WTC11 (cell line): ENCODE results near the gene ATPAF2. TPM values are rescaled to one million over a fixed set of nuclear protein-coding genes. Genes with fewer than 3 reads are reported as not detected.

Experiments used
- ARID4B ChIP-seq: sonication (generic); formaldehyde crosslinking; IDR thresholded peaks from 2 replicates; pipeline ENCODE4 v1.8.0; 2023; ENCODE audit warnings: missing genetic modification reagents, mild to moderate bottlenecking, borderline replicate concordance
- ATF3 ChIP-seq: sonication (generic); formaldehyde crosslinking; conservative IDR thresholded peaks from 2 replicates; pipeline ENCODE4 v1.8.1; 2022; ENCODE audit warnings: mild to moderate bottlenecking, missing genetic modification reagents
- CBFB ChIP-seq: sonication (generic); formaldehyde crosslinking; IDR thresholded peaks from 2 replicates; pipeline ENCODE4 v1.8.1; 2022; ENCODE audit warnings: mild to moderate bottlenecking, low read depth, missing genetic modification reagents
- ESRRA ChIP-seq: sonication (generic); formaldehyde crosslinking; IDR thresholded peaks from 2 replicates; pipeline ENCODE4 v1.8.1; 2022; ENCODE audit warnings: mild to moderate bottlenecking, missing genetic modification reagents, borderline replicate concordance
- FOXK1 ChIP-seq: sonication (generic); formaldehyde crosslinking; IDR thresholded peaks from 2 replicates; pipeline ENCODE4 v1.8.0; 2022; ENCODE audit warnings: mild to moderate bottlenecking, moderate library complexity, missing genetic modification reagents
- FOXP1 ChIP-seq: sonication (generic); formaldehyde crosslinking; IDR thresholded peaks from 2 replicates; pipeline ENCODE4 v1.8.0; 2022; ENCODE audit warnings: missing genetic modification reagents, mild to moderate bottlenecking, moderate library complexity, borderline replicate concordance
- FOXP4 ChIP-seq: sonication (generic); formaldehyde crosslinking; IDR thresholded peaks from 2 replicates; pipeline ENCODE4 v1.8.0; 2022; ENCODE audit warnings: mild to moderate bottlenecking, missing genetic modification reagents
- GABPB1 ChIP-seq: sonication (generic); formaldehyde crosslinking; IDR thresholded peaks from 2 replicates; pipeline ENCODE4 v1.8.1; 2023; ENCODE audit warnings: mild to moderate bottlenecking, missing genetic modification reagents
- GTF2I ChIP-seq: fragments of 250-450 bp; sonication (Bioruptor Pico); conservative IDR thresholded peaks from 2 replicates; pipeline ENCODE4 v1.4.0; 2021; ENCODE audit warnings: mild to moderate bottlenecking
- HMGXB4 ChIP-seq: sonication (generic); formaldehyde crosslinking; IDR thresholded peaks from 2 replicates; pipeline ENCODE4 v1.8.1; 2023; ENCODE audit warnings: mild to moderate bottlenecking, moderate library complexity, missing genetic modification reagents
- NFE2L1 ChIP-seq: sonication (generic); formaldehyde crosslinking; IDR thresholded peaks from 2 replicates; pipeline ENCODE4 v1.8.1; 2023; ENCODE audit warnings: missing genetic modification reagents
- NR1H2 ChIP-seq: sonication (generic); formaldehyde crosslinking; IDR thresholded peaks from 2 replicates; pipeline ENCODE4 v1.9.0; 2021; ENCODE audit warnings: mild to moderate bottlenecking, moderate library complexity, missing genetic modification reagents
- SMAD4 ChIP-seq: sonication (generic); formaldehyde crosslinking; IDR thresholded peaks from 2 replicates; pipeline ENCODE4 v1.8.0; 2022; ENCODE audit warnings: mild to moderate bottlenecking, missing genetic modification reagents
- TP53 ChIP-seq: sonication (generic); formaldehyde crosslinking; IDR thresholded peaks from 2 replicates; pipeline ENCODE4 v1.8.1; 2023; ENCODE audit warnings: mild to moderate bottlenecking, missing genetic modification reagents
- USF1 ChIP-seq: sonication (generic); formaldehyde crosslinking; IDR thresholded peaks from 2 replicates; pipeline ENCODE4 v1.8.0; 2022; ENCODE audit warnings: mild to moderate bottlenecking, missing genetic modification reagents
- ZBTB21 ChIP-seq: sonication (generic); formaldehyde crosslinking; IDR thresholded peaks from 2 replicates; pipeline ENCODE4 v1.8.1; 2023; ENCODE audit warnings: mild to moderate bottlenecking, missing genetic modification reagents, borderline replicate concordance
- ZBTB43 ChIP-seq: sonication (generic); formaldehyde crosslinking; IDR thresholded peaks from 2 replicates; pipeline ENCODE4 v1.8.1; 2023; ENCODE audit warnings: mild to moderate bottlenecking, missing genetic modification reagents
- ZNF219 ChIP-seq: sonication (generic); formaldehyde crosslinking; IDR thresholded peaks from 2 replicates; pipeline ENCODE4 v1.8.0; 2023; ENCODE audit warnings: missing genetic modification reagents, mild to moderate bottlenecking, borderline replicate concordance
- ZNF232 ChIP-seq: sonication (generic); formaldehyde crosslinking; IDR thresholded peaks from 2 replicates; pipeline ENCODE4 v1.8.0; 2022; ENCODE audit warnings: mild to moderate bottlenecking, missing genetic modification reagents
- ZNF281 ChIP-seq: sonication (generic); formaldehyde crosslinking; IDR thresholded peaks from 2 replicates; pipeline ENCODE4 v1.8.0; 2023; ENCODE audit warnings: mild to moderate bottlenecking, missing genetic modification reagents
- ZNF416 ChIP-seq: fragments of 250-450 bp; sonication (Bioruptor Pico); IDR thresholded peaks from 2 replicates; pipeline ENCODE4 v1.9.0; 2021; ENCODE audit warnings: mild to moderate bottlenecking, inconsistent platforms
- total RNA-seq: library from RNA; stranded (reverse); gene quantifications from 3 replicates; pipeline ENCODE4 v1.2.3, GENCODE V29; 2021

ATPAF2 gene
- total RNA-seq, 1 experiment from 2014 or later = 33.5 TPM

GRCh38 chr17:18087610-18088491, 48.9 kb upstream of the ATPAF2 start, which contains the start of gene DRG2 (continued):
- TF ChIP-seq ZNF281 (CRISPR knock-in tag) (0 out of 2 replicates have a peak, but pooled peaks have one; percentile 72), ZNF416 (CRISPR knock-in tag) (peak; percentile 75; the same call in 1 of the 2 replicates), ZNF219 (CRISPR knock-in tag) (no peak), FOXK1 (CRISPR knock-in tag) (peak; percentile 90), GTF2I (CRISPR knock-in tag) (peak; percentile 98), TP53 (CRISPR knock-in tag) (0 out of 2 replicates have a peak, but pooled peaks have one; percentile 45), FOXP1 (peak; percentile 88; the same call in 1 of the 2 replicates), CBFB (CRISPR knock-in tag) (0 out of 2 replicates have a peak, but pooled peaks have one; percentile 62), ZBTB43 (0 out of 2 replicates have a peak, but pooled peaks have one; percentile 43), NR1H2 (no peak), ESRRA (no peak), ZBTB21 (CRISPR knock-in tag) (peak; percentile 48), NFE2L1 (peak; percentile 45; the same call in 1 of the 2 replicates), HMGXB4 (CRISPR knock-in tag) (peak; percentile 62; the same call in 1 of the 2 replicates), USF1 (CRISPR knock-in tag) (peak; percentile 49), ZNF232 (CRISPR knock-in tag) (peak; percentile 85), GABPB1 (CRISPR knock-in tag) (peak; percentile 89), ATF3 (CRISPR knock-in tag) (no peak), SMAD4 (peak; percentile 54; the same call in 1 of the 2 replicates), ARID4B (0 out of 2 replicates have a peak, but pooled peaks have one; percentile 52), FOXP4 (CRISPR knock-in tag) (0 out of 2 replicates have a peak, but pooled peaks have one; percentile 9)
